HG03521 (cell line): ENCODE data around the gene LMF1.
"Not testable (repeated sequence)": the region's sequence is repeated elsewhere in the genome, so short reads cannot be mapped to it uniquely, and the experiment has no call there.

Source experiments
- ATAC-seq: cut with Tn5 transposase; IDR thresholded peaks from one replicate; pipeline ENCODE4 v1.9.1; 2021; ENCODE audit warnings: mild to moderate bottlenecking, moderate library complexity; ENCODE audit not compliant: unreplicated experiment

The LMF1 gene

GRCh38 chr16:952321-952720 lies 18.5 kb downstream of the LMF1 start:
- ATAC-seq = no peak

GRCh38 chr16:951660-952301 lies 19.0 kb downstream of the LMF1 start:
- no peak for ATAC-seq

GRCh38 chr16:950733-951573 lies 19.8 kb downstream of the LMF1 start:
- ATAC-seq = not testable (repeated sequence)

- not testable (repeated sequence) for ATAC-seq
Observed at GRCh38 chr16:948767-949166, 22.0 kb downstream of the LMF1 start.

- not testable (repeated sequence) for ATAC-seq
Observed at GRCh38 chr16:947922-948303, 22.9 kb downstream of the LMF1 start.

GRCh38 chr16:947255-947921 lies 23.4 kb downstream of the LMF1 start:
- no peak for ATAC-seq

GRCh38 chr16:946048-946395 lies 24.8 kb downstream of the LMF1 start:
- no peak for ATAC-seq

GRCh38 chr16:945271-946047 lies 25.3 kb downstream of the LMF1 start:
- ATAC-seq = no peak

GRCh38 chr16:943971-944370 lies 26.8 kb downstream of the LMF1 start:
- ATAC-seq = no peak

- ATAC-seq = no peak
Observed at GRCh38 chr16:942436-943060, 28.2 kb downstream of the LMF1 start.

- no peak for ATAC-seq
Observed at GRCh38 chr16:939941-940340, 30.8 kb downstream of the LMF1 start.

- ATAC-seq = no peak
Observed at GRCh38 chr16:939311-939710, 31.5 kb downstream of the LMF1 start.

GRCh38 chr16:938752-939151 lies 32.0 kb downstream of the LMF1 start:
- no peak for ATAC-seq

- no peak for ATAC-seq
Observed at GRCh38 chr16:938136-938535, 32.6 kb downstream of the LMF1 start.

- ATAC-seq = no peak
Observed at GRCh38 chr16:937723-938122, 33.1 kb downstream of the LMF1 start.

GRCh38 chr16:937311-937710 lies 33.5 kb downstream of the LMF1 start:
- ATAC-seq = no peak

- ATAC-seq = no peak
Observed at GRCh38 chr16:935684-936083, 35.1 kb downstream of the LMF1 start.

- no peak for ATAC-seq
Observed at GRCh38 chr16:934178-934577, 36.6 kb downstream of the LMF1 start.

GRCh38 chr16:933581-933980 lies 37.2 kb downstream of the LMF1 start:
- no peak for ATAC-seq

- ATAC-seq = no peak
Observed at GRCh38 chr16:932831-933330, 37.9 kb downstream of the LMF1 start.
